GM12873 (cell line): ENCODE results near the gene GRIP1.

Experiments used
- CTCF ChIP-seq: IDR thresholded peaks from 2 replicates; pipeline ENCODE4 v1.5.1; 2012; ENCODE audit warnings: low read depth, mild to moderate bottlenecking, moderate library complexity, low read length, control low read depth; ENCODE audit not compliant: insufficient read depth; ENCODE audit errors: missing control alignments

GRIP1 gene

GRCh38 chr12:66529934-66530333 lies 148.9 kb downstream of the GRIP1 start:
- no peak for TF ChIP-seq CTCF

- TF ChIP-seq CTCF: no peak
Measured at GRCh38 chr12:66516561-66516960, 162.3 kb downstream of the GRIP1 start.

GRCh38 chr12:66516133-66516532 lies 162.7 kb downstream of the GRIP1 start:
- no peak for TF ChIP-seq CTCF

- no peak for TF ChIP-seq CTCF
Measured at GRCh38 chr12:66514581-66514980, 164.3 kb downstream of the GRIP1 start.

DNA sequence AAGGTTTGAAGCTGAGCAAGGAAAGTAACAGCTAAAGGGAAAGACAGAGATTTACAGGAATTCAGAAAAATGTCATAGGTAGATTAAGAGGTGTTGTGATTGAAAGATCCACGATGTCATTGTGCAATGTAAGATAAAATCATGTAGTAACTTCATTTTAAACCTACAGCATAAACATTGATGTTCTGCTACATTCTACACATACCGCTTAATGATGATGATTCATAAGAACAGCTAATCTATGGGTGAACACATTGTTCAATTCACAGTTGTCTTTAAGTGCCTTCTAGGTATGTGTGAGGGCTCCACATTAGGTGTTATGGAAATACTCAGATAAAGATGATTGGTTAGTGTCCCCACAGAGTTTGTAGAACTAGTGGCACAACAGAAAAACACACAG lies 170.9 kb downstream of the GRIP1 start:
- TF ChIP-seq CTCF: no peak

- no peak for TF ChIP-seq CTCF
Measured at GRCh38 chr12:66503746-66504145, 175.1 kb downstream of the GRIP1 start.

DNA sequence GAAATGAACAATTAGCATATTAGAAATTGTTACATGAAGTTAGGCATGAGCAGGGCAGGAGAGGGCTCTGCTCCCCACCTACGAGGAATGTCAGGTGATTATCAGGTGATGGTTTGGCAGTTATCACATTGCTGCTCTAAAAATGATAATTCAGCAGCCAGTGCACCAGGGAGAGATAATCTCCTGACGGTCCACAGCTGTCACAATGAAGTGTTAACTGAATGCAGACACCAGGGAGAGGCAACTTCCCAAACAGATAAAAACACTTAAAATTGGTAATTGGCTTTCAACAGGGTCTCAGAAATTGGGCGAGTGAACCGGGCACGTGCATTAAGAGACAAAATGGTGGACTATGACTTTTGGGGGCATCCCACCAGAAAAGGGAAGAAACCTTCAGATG lies 176.0 kb downstream of the GRIP1 start:
- TF ChIP-seq CTCF: no peak

DNA sequence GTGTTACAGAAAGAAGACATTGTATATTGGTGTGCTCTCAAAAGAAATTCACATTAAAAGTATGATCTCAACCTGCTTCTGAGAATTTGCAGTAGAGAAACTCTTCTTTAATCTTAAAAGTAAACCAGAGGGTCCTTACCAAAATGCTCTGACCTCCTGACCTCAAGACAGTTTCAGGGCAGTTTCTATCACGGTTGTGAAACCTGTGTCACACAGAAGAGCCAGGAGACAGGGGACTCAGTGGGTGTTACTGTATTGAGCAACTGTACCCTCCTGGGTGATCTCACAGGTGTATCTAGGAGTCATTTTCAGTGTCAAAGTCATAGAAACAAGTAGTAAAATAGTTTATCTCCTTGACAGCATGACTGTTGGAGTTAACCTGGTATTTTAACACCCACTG lies 178.0 kb downstream of the GRIP1 start:
- no peak for TF ChIP-seq CTCF
